ENCODE data around the gene SDHB.

Gene SDHB

GRCh38 chr1:16986560-16986959, 67.3 kb downstream of the SDHB start:
- no peak for DNase-seq (ENCODE audit: low read depth, low spot score)

GRCh38 chr1:16986113-16986512, 67.7 kb downstream of the SDHB start:
- no peak for DNase-seq (ENCODE audit: low read depth, low spot score)

- DNase-seq (ENCODE audit: low read depth, low spot score): peak; percentile 90
Observed at GRCh38 chr1:16984717-16985116, 69.1 kb downstream of the SDHB start.

- DNase-seq (ENCODE audit: low read depth, low spot score): no peak
Observed at GRCh38 chr1:16983649-16984048, 70.2 kb downstream of the SDHB start.

DNA sequence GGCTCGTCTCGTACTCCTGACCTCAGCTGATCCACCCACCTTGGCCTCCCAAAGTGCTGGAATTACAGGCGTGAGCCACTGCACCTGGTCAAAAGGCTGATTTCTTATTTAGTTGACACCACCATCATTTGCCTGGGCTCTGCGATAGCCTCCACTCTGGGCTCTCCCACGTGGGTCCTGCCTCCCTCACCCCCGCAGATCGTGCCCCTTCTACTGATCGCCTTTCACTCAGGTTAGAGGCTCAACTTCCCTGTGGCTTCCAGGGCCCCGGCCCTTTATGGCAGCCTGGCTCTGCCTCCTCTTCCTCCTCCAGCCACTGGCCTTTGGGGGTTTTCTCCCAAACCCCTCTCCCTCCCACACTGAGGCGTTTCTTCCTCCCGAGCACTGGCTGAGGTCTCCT, 70.9 kb downstream of the SDHB start:
- no peak for DNase-seq (ENCODE audit: low read depth, low spot score)

DNA sequence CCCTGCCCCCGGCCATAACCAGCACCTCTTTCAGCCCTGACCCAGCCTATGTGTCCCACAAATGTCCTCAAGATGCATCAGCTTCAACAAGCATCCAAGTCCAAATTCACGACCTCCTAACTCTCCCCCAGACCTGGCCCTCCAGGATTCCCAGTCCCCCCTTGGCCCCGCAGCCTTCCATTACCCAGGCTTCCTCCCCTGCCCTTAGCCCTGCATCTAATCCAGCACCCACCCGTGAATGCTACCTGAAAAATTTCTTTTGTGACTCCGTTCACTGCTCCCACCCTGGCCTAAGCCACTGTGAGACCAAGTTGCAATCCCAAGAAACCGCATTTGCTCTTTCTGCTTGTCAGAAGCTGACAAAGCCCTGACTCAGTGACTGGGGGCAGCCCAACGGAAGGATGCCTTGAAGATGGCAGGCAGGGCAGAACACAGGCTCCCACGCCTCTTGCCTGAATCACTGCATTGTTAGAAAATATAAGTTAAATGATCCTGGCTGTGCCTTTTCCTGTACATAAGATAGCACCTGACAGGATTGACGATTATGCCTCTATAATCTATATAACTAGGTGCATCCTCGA, 72.5 kb downstream of the SDHB start:
- DNase-seq (ENCODE audit: low read depth, low spot score): no peak

GRCh38 chr1:16980473-16981268, 73.2 kb downstream of the SDHB start, which contains the start of gene MFAP2:
Gene MFAP2, minus strand, starts transcription at chr1:16980620. Its CDS starts 2,347 bp downstream, at chr1:16978273.
- no peak for DNase-seq (ENCODE audit: low read depth, low spot score)

- no peak for DNase-seq (ENCODE audit: low read depth, low spot score)
Observed at GRCh38 chr1:16979475-16980327, 74.1 kb downstream of the SDHB start.

- peak; percentile 68 for DNase-seq (ENCODE audit: low read depth, low spot score)
Observed at GRCh38 chr1:16978567-16979474, 75.0 kb downstream of the SDHB start.

GRCh38 chr1:16978139-16978538, 75.7 kb downstream of the SDHB start:
- DNase-seq (ENCODE audit: low read depth, low spot score): no peak

DNA sequence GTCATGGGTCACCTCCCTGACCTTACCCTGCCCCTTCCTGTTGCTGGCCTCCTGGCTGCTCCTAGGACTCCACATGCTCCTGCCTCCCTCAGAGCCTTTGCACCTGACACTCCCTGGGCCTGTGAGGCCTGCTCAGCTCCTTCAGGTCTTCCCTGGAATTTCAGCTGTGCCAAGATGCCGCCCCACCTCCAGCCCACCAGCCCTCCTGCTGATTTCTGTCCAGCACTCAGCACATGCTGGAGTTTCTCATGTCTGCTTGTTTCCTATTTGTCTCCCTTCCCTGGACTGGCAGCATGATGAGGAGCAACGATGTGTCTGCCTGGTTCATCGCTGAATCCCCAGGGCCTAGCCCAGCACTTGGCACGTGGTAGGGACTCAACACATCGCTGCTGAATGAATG, 76.5 kb downstream of the SDHB start:
- no peak for DNase-seq (ENCODE audit: low read depth, low spot score)

GRCh38 chr1:16976966-16977365, 76.9 kb downstream of the SDHB start:
- DNase-seq (ENCODE audit: low read depth, low spot score): no peak

DNA sequence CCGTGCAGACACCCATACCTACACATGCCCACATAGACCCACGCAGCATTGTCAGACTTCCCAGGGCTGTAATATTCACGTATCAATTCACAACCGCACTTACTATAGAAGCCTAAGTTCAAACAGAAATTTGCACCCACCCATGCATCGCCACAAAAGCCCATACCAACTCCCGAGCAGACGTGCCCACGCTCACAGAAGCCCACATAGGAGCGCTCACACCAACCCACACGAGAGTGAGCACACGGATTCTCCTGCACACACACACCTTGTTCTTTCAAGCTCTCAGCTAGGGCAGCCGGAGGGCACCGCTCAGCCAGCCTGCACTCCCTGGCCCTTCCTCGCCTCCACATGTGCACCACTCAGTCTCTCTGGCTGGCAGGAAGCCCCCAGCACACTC, 78.0 kb downstream of the SDHB start:
- no peak for DNase-seq (ENCODE audit: low read depth, low spot score)

DNA sequence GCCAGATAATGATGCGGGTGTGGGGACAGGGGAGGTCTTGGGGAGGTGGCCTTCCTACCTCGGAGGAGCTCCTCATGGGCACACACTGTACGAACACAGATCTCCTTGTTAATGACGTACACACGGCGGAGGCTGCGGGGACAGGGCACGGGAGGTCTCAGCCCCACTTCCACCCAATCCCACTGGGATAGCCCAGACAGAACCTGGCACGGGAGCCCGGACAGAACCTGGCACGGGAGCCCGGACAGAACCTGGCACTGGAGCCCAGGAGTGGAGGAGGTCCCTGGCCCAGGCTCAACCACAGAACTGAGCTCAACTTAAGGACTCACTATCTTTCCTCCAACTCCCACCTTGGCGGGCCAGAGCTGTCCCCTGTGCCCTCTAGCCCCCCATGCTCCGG, 78.6 kb downstream of the SDHB start:
- no peak for DNase-seq (ENCODE audit: low read depth, low spot score)

DNA sequence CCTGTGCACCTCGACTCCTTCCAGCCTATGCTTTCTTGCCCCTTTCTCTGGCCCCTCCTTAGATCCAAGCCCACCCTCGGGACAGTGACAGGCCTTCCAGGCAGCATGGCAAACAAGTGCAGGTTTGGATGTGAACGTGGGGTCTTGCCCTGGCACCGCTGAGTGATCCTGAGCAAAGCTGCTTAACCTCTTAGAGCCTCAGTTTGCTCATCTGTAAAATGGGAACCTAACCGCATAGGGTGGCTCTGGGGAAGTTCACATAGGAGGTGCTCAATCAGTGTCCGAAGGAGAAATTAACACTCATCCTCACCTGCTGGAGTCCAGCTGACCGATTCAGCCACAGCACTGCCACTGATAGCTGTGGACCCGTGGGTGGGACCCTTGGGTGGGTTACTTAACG, 80.6 kb downstream of the SDHB start:
- DNase-seq (ENCODE audit: low read depth, low spot score): no peak

DNA sequence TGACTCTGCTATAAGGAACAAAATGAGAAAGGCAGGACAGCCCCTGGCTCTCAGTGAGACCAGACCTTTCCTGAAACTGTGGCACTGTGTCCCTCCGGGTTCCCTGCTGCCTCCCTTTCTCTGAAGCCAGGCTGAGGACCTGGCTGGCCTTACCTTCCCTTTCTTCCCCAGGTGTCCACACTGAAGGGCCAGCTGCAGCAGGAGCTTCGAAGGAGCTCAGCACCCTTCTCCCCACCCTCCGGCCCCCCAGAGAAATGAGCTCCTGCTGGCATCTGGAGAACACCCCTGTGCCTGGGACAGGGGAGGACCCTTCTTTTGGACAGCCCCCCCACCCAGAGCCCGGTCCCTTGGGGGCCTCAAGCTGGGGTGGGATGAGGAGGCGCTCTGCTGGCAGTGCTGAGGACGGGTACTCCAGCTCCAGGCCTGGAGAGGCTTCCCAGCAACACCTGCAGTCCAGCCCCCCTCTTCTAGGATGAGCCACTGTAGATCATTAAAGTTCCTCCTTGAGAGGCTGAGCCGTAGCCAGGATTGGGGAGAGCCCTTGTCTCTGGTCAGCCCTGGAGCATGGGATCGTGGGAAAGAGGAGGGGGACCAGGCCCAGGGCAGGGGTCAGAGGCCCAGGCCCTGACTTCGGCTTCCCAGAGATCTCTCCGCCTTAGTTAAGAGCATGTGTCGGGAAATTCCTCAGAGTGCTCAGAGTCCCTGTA, 81.5 kb downstream of the SDHB start:
- no peak for DNase-seq (ENCODE audit: low read depth, low spot score)

- no peak for DNase-seq (ENCODE audit: low read depth, low spot score)
Observed at GRCh38 chr1:16971341-16972188, 82.3 kb downstream of the SDHB start.

DNA sequence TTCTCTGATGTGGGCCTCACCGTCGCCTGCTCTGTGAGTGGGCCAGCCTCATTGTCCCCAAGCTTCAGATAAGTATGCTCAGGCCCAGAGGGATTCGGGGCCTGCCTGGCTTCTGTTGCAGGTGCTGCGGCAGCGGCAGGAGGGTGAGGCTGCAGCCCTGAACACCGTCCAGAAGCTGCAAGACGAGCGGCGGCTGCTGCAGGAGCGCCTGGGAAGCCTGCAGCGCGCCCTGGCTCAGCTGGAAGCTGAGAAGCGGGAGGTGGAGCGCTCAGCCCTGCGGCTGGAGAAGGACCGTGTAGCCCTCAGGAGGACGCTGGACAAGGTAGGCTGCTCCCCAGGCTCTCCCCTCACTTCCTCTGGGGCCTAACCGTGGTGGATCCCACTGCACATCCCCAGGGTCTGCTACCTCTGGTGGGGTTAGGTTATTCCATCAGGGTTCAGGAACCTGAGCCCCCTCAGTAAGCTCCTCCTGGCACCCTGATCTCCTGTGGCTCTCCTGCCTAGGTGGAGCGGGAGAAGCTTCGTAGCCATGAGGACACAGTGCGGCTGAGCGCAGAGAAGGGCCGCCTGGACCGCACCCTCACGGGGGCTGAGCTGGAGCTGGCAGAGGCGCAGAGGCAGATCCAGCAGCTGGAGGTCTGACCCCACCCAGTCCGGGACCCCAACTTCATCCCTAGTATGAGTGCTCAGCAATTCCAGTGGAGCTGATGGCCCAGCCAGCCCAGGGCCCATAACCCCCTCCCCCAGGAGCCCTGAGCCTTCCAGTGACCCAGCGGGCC, 83.5 kb downstream of the SDHB start:
- no peak for DNase-seq (ENCODE audit: low read depth, low spot score)

DNA sequence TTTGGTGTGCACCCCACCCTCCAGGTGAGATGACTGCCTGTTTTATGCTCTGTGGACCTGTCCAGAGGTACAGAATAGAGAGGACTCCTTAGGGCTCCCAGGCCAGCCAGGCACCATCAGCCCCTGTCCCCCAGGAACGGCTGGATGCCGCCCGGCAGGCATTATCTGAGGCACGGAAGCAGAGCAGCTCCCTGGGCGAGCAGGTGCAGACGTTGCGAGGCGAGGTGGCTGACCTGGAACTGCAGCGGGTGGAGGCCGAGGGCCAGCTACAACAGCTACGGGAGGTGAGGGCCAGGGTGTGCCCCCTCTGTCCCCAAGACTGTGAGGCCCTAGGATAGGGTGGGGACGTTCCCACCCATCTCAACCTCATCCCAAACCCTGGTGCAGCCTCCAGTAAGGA, 84.2 kb downstream of the SDHB start:
- DNase-seq (ENCODE audit: low read depth, low spot score): no peak
